ENCODE results near the gene ANKHD1.
"Not testable (repeated sequence)": the region's sequence is repeated elsewhere in the genome, so short reads cannot be mapped to it uniquely, and the experiment has no call there.

- TF ChIP-seq HDGF (IDR thresholded peaks at IDR 0.05; ENCODE audit: borderline replicate concordance); CTBP1 (IDR thresholded peaks at IDR 0.05; ENCODE audit: borderline replicate concordance); BHLHE40 (IDR thresholded peaks at IDR 0.05; ENCODE audit: borderline replicate concordance); TARDBP (IDR thresholded peaks at IDR 0.05); SP1 (IDR thresholded peaks at IDR 0.05); L3MBTL2 (conservative IDR thresholded peaks at IDR 0.05); PKNOX1 (IDR thresholded peaks at IDR 0.05); FOXM1 (IDR thresholded peaks at IDR 0.05; ENCODE audit: borderline replicate concordance); ZNF384 (IDR thresholded peaks at IDR 0.05); FOXA1 (IDR thresholded peaks at IDR 0.05): not testable (repeated sequence)
These were observed 55.7 kb downstream of the ANKHD1 start for GRCh38 chr5:140457368-140457767.
